T-cell (primary cell): ENCODE results near the gene IL9R. TPM values are rescaled to one million over a fixed set of nuclear protein-coding genes. Genes with fewer than 3 reads are reported as not detected.
"Not testable (repeated sequence)": the region's sequence is repeated elsewhere in the genome, so short reads cannot be mapped to it uniquely, and the experiment has no call there.

ENCODE experiments used
- ATAC-seq, 4 experiments: fragments of 200-7000 bp in 3 of 4; fragments of 150-1000 bp in 1 of 4; cut with Tn5 transposase; replicated peaks in 1 of 4; 1 replicate in 3 of 4; 2 replicates in 1 of 4; pipeline ENCODE4 v1.10.0; 2021; ENCODE audit warnings: moderate library complexity in 3 of 4, mild to moderate bottlenecking in 2 of 4, moderate number of reproducible peaks in 1 of 4
- CTCF ChIA-PET, 2 donors: fragments of 300-600 bp; sonication (Branson Sonifier 250); formaldehyde crosslinking; loops; one replicate each; lab custom pipeline; 2022; ENCODE audit warnings: antibody characterized with exemption in 2 of 2; lab: Charles Lee
- POLR2A ChIA-PET, 2 donors: fragments of 300-600 bp; sonication (Branson Sonifier 250); formaldehyde crosslinking; loops; one replicate each; lab custom pipeline; 2022; ENCODE audit warnings: antibody characterized with exemption in 2 of 2; lab: Charles Lee
- DNase-seq, 35 experiments: peaks; one replicate each; pipeline versions ENCODE4 v3.0.0 to v3.0.0-alpha.2; 2013 to 2023
- H3K27ac ChIP-seq: one replicate; pipeline ENCODE4 v1.5.1; 2013; ENCODE audit warnings: low read length
- H3K27me3 ChIP-seq, 2 experiments: replicated peaks in 1 of 2; 1 replicate in 1 of 2; 2 replicates in 1 of 2; pipeline versions ENCODE4 v1.6.1 to v1.7.0; 2013; ENCODE audit warnings: low read length in 1 of 2, mixed read lengths in 1 of 2; ENCODE audit not compliant: control insufficient read depth in 2 of 2, insufficient read depth in 2 of 2; ENCODE audit errors: extremely low read depth in 1 of 2
- H3K36me3 ChIP-seq, 2 donors: 1 replicate in 1 of 2; 2 replicates in 1 of 2; pipeline versions ENCODE4 v1.6.1 to v1.7.0; 2013; ENCODE audit warnings: low read length in 1 of 2; ENCODE audit not compliant: control insufficient read depth in 2 of 2, insufficient read depth in 1 of 2; ENCODE audit errors: extremely low read depth in 1 of 2
- H3K4me1 ChIP-seq, 2 experiments: 1 replicate in 1 of 2; 2 replicates in 1 of 2; pipeline versions ENCODE4 v1.6.1 to v1.7.0; 2013; ENCODE audit warnings: low read length in 2 of 2, mixed read lengths in 1 of 2; ENCODE audit not compliant: insufficient read depth in 2 of 2, control insufficient read depth in 1 of 2; ENCODE audit errors: extremely low read depth in 1 of 2
- H3K4me3 ChIP-seq, 2 donors: 1 replicate in 1 of 2; 2 replicates in 1 of 2; pipeline versions ENCODE4 v1.5.1 to v1.7.0; 2013; ENCODE audit warnings: mild to moderate bottlenecking in 2 of 2, low read length in 1 of 2, moderate library complexity in 1 of 2; ENCODE audit not compliant: control insufficient read depth in 1 of 2; ENCODE audit errors: extremely low read depth in 1 of 2
- H3K9me3 ChIP-seq: 2 replicates; pipeline ENCODE4 v1.7.0; 2013
- H3K27ac Mint-ChIP-seq, 2 donors: one replicate each; pipeline ENCODE4 v1.8.0; 2020 to 2021; ENCODE audit warnings: mild to moderate bottlenecking in 2 of 2, mixed read lengths in 2 of 2
- H3K27me3 Mint-ChIP-seq, 2 donors: one replicate each; pipeline ENCODE4 v1.8.0; 2021 to 2022; ENCODE audit warnings: mixed read lengths in 2 of 2
- H3K36me3 Mint-ChIP-seq: one replicate; pipeline ENCODE4 v1.8.0; 2021; ENCODE audit warnings: mixed read lengths
- H3K4me1 Mint-ChIP-seq, 3 donors: one replicate each; pipeline ENCODE4 v1.8.0; 2020 to 2022; ENCODE audit warnings: mixed read lengths in 3 of 3, mild to moderate bottlenecking in 1 of 3
- H3K4me3 Mint-ChIP-seq, 3 donors: one replicate each; pipeline ENCODE4 v1.8.0; 2020 to 2022; ENCODE audit warnings: mild to moderate bottlenecking in 3 of 3, mixed read lengths in 3 of 3, moderate library complexity in 3 of 3
- H3K9me3 Mint-ChIP-seq, 3 donors: one replicate each; pipeline ENCODE4 v1.8.0; 2020 to 2022; ENCODE audit warnings: mixed read lengths in 3 of 3
- total RNA-seq, 35 experiments: library from RNA in 6 of 35; stranded (reverse) in 6 of 35; fragments of 120-200 nt in 1 of 35; gene quantifications; one replicate each; pipeline versions ENCODE4 v1.2.1 to v1.2.4 and lab custom pipeline; 2013 to 2026

The IL9R gene
- total RNA-seq, 5 donors from 2014 or later (not counting 1 experiment from before 2014, with no cell fraction given): 2.0 to 39.8 (median 15.9) TPM

DNA sequence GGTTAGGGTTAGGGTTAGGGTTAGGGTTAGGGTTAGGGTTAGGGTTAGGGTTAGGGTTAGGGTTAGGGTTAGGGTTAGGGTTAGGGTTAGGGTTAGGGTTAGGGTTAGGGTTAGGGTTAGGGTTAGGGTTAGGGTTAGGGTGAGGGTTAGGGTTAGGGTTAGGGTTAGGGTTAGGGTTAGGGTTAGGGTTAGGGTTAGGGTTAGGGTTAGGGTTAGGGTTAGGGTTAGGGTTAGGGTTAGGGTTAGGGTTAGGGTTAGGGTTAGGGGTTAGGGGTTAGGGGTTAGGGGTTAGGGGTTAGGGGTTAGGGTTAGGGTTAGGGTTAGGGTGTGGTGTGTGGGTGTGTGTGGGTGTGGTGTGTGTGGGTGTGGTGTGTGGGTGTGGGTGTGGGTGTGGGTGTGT lies 33.0 kb downstream of the IL9R start:
- H3K4me1 ChIP-seq, H3K9me3 Mint-ChIP-seq, H3K27ac Mint-ChIP-seq, H3K36me3 ChIP-seq, POLR2A ChIA-PET, H3K4me3 ChIP-seq, H3K27ac ChIP-seq, H3K9me3 ChIP-seq, H3K36me3 Mint-ChIP-seq, ATAC-seq, H3K4me1 Mint-ChIP-seq, H3K4me3 Mint-ChIP-seq, H3K27me3 ChIP-seq, CTCF ChIA-PET, H3K27me3 Mint-ChIP-seq: not testable (repeated sequence)
- DNase-seq: peak in 3 of 35 experiments; percentile 6 to 30 (median 14)

Other genes with a start within 250 kb of the IL9R start
- gene VAMP7, start 116.4 kb upstream of the IL9R start, total RNA-seq: 10 to 100 TPM; 18.8 to 23.5 (median 19.5) TPM